DOHH2 (cell line): Measurements from ENCODE around the gene LRMDA.

ENCODE experiments used
- H3F3A ChIP-seq: fragments of 200-600 bp; sonication (generic), shearing (Covaris generic); 2 replicates; pipeline ENCODE4 v1.6.0; 2016; ENCODE audit warnings: antibody characterized with exemption, mild to moderate bottlenecking; ENCODE audit not compliant: control insufficient read depth, insufficient read depth
- H3K27ac ChIP-seq: fragments of 200-600 bp; sonication (generic); 2 replicates; pipeline ENCODE4 v1.5.1; 2014; ENCODE audit warnings: low read depth, mild to moderate bottlenecking, low read length, moderate library complexity
- H3K27me3 ChIP-seq: fragments of 200-600 bp; sonication (generic); 2 replicates; pipeline ENCODE4 v1.6.1; 2014; ENCODE audit warnings: mild to moderate bottlenecking, low read length, mixed read lengths; ENCODE audit not compliant: control insufficient read depth
- H3K36me3 ChIP-seq: fragments of 200-600 bp; sonication (generic); 2 replicates; pipeline ENCODE4 v1.6.1; 2014; ENCODE audit warnings: mild to moderate bottlenecking, low read length, moderate library complexity, mixed read lengths; ENCODE audit not compliant: control insufficient read depth
- H3K4me1 ChIP-seq: fragments of 200-600 bp; sonication (generic); 2 replicates; pipeline ENCODE4 v1.6.1; 2014; ENCODE audit warnings: mild to moderate bottlenecking, low read length, mixed read lengths; ENCODE audit not compliant: control insufficient read depth
- H3K4me2 ChIP-seq: fragments of 200-600 bp; sonication (generic); 2 replicates; pipeline ENCODE4 v1.6.0; 2014; ENCODE audit warnings: mild to moderate bottlenecking, low read length, moderate library complexity
- H3K4me3 ChIP-seq: fragments of 200-600 bp; sonication (generic); 2 replicates; pipeline ENCODE4 v1.5.1; 2014; ENCODE audit warnings: mild to moderate bottlenecking, low read length, mixed read lengths
- H3K79me2 ChIP-seq: fragments of 200-600 bp; sonication (generic); 2 replicates; pipeline ENCODE4 v1.6.1; 2014; ENCODE audit warnings: mild to moderate bottlenecking, low read length, mixed read lengths; ENCODE audit not compliant: control insufficient read depth
- H3K9me2 ChIP-seq: fragments of 200-600 bp; sonication (generic); replicated peaks from 2 replicates; pipeline ENCODE4 v1.6.1; 2014; ENCODE audit warnings: mild to moderate bottlenecking, low read length, mixed read lengths; ENCODE audit not compliant: control insufficient read depth
- H3K9me3 ChIP-seq: fragments of 200-600 bp; sonication (generic); 2 replicates; pipeline ENCODE4 v1.6.1; 2014; ENCODE audit warnings: antibody characterized with exemption, low read length, mixed read lengths; ENCODE audit not compliant: control insufficient read depth, insufficient read depth
- H4K20me1 ChIP-seq: fragments of 200-600 bp; sonication (generic); 2 replicates; pipeline ENCODE4 v1.6.0; 2014; ENCODE audit warnings: low read depth, mild to moderate bottlenecking, antibody characterized with exemption, low read length, moderate library complexity; ENCODE audit not compliant: control insufficient read depth, insufficient read depth
- CTCF ChIP-seq: fragments of 200-600 bp; sonication (generic); IDR thresholded peaks from one replicate; pipeline ENCODE4 v1.5.1; 2014; ENCODE audit warnings: antibody characterized with exemption, mild to moderate bottlenecking, low read depth, low read length; ENCODE audit not compliant: poor library complexity, severe bottlenecking
- EZH2phosphoT487 ChIP-seq: fragments of 200-600 bp; sonication (generic); IDR thresholded peaks from 2 replicates; pipeline ENCODE4 v1.6.1; 2017; ENCODE audit warnings: borderline replicate concordance, mild to moderate bottlenecking, antibody characterized with exemption, low read length, moderate library complexity, mixed read lengths

LRMDA gene

GRCh38 chr10:75487755-75488125 is 56.3 kb downstream of the LRMDA start:
- no peaks in the 10 kb centered on the region for H4K20me1 ChIP-seq
- H3K79me2 ChIP-seq: no peaks in the 10 kb centered on the region
- no peak overlapping the region for H3K4me3 ChIP-seq
- H3K9me3 ChIP-seq: no peaks in the 10 kb centered on the region
- H3K27ac ChIP-seq: no peak overlapping the region
- TF ChIP-seq CTCF (no peak), EZH2phosphoT487 (no peak)
- no peaks in the 10 kb centered on the region for H3K27me3 ChIP-seq
- H3K9me2 ChIP-seq: no peaks in the 10 kb centered on the region
- no peaks in the 10 kb centered on the region for H3K36me3 ChIP-seq
- H3F3A ChIP-seq: no peaks in the 10 kb centered on the region
- no peaks in the 10 kb centered on the region for H3K4me1 ChIP-seq
- no peak overlapping the region for H3K4me2 ChIP-seq

GRCh38 chr10:75492173-75492925 is 60.9 kb downstream of the LRMDA start:
- H3K27me3 ChIP-seq: no peaks in the 10 kb centered on the region
- no peaks in the 10 kb centered on the region for H4K20me1 ChIP-seq
- H3K27ac ChIP-seq: no peak overlapping the region
- H3K4me3 ChIP-seq: no peak overlapping the region
- H3K9me2 ChIP-seq: no peaks in the 10 kb centered on the region
- H3K36me3 ChIP-seq: no peaks in the 10 kb centered on the region
- no peak for TF ChIP-seq CTCF
- TF ChIP-seq EZH2phosphoT487: no peak
- no peaks in the 10 kb centered on the region for H3F3A ChIP-seq
- H3K4me1 ChIP-seq: no peaks in the 10 kb centered on the region
- H3K9me3 ChIP-seq: no peaks in the 10 kb centered on the region
- no peak overlapping the region for H3K4me2 ChIP-seq
- no peaks in the 10 kb centered on the region for H3K79me2 ChIP-seq

GRCh38 chr10:75493464-75493863 is 62.0 kb downstream of the LRMDA start:
- Histone ChIP-seq H3K27ac (no peak overlapping the region), H3K9me3 (no peaks in the 10 kb centered on the region), H3K4me3 (no peak overlapping the region), H3K9me2 (no peaks in the 10 kb centered on the region), H4K20me1 (no peaks in the 10 kb centered on the region), H3K79me2 (no peaks in the 10 kb centered on the region), H3K4me2 (no peak overlapping the region), H3F3A (no peaks in the 10 kb centered on the region), H3K27me3 (no peaks in the 10 kb centered on the region), H3K36me3 (no peaks in the 10 kb centered on the region), H3K4me1 (no peaks in the 10 kb centered on the region)
- TF ChIP-seq CTCF: no peak
- TF ChIP-seq EZH2phosphoT487: no peak
